Measurements from ENCODE around the gene EML5.

The EML5 gene

DNA sequence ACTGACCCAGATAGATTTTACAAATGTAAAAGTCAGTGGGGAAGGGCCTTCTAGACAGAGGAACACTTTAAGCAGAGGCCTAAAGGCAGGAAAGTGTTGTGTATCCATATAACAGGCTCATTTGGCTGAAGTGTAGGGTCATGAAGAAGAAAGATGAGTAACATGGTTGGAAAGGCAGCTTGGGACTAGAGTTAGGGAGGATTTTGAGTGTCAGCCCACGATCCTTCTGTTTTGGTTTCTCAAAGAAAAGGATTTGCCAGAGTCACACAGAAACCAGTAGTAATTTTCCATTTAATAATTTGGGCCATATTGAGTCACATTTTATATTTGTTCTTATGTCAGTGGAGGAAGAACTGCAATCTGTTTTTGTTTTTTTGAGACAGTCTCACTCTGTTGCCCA, 153.5 kb downstream of the EML5 start:
- Histone ChIP-seq H3K4me1 (ENCODE audit: control insufficient read depth, low read depth, low read length) (no peaks in the 10 kb centered on the region), H3K4me3 (ENCODE audit: low read length) (no peak overlapping the region), H3K9me3 (ENCODE audit: control insufficient read depth, low read depth, low read length) (no peaks in the 10 kb centered on the region), H3K27me3 (ENCODE audit: control insufficient read depth, insufficient read depth, low read length) (no peaks in the 10 kb centered on the region), H3K36me3 (ENCODE audit: control insufficient read depth, low read depth, low read length) (no peaks in the 10 kb centered on the region), H3K27ac (ENCODE audit: low read length) (no peak overlapping the region), H3K9ac (ENCODE audit: low read length) (no peak overlapping the region)

DNA sequence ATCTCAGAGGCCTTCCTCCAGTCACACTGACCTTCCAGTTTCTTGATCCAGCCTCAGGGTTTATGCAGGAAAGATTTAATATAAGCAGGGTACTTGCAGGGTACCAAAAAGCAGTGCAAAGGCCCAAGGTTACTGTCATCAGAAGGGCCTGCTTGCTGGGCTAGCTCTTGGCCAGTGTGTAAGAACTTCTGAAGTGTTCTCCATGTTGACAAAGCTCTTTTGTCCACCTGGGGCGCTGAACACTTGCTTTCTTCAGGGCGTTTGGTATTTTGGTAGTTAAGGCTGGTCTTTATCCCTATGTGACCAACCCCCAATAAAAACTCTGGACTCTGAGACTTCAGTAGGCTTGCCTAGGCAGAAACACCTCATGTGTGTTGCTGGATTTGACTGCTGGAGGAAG, 160.2 kb downstream of the EML5 start:
- Histone ChIP-seq H3K27me3 (ENCODE audit: control insufficient read depth, insufficient read depth, low read length) (no peaks in the 10 kb centered on the region), H3K9me3 (ENCODE audit: control insufficient read depth, low read depth, low read length) (no peaks in the 10 kb centered on the region), H3K4me1 (ENCODE audit: control insufficient read depth, low read depth, low read length) (no peaks in the 10 kb centered on the region), H3K4me3 (ENCODE audit: low read length) (no peak overlapping the region), H3K9ac (ENCODE audit: low read length) (no peak overlapping the region), H3K27ac (ENCODE audit: low read length) (no peak overlapping the region), H3K36me3 (ENCODE audit: control insufficient read depth, low read depth, low read length) (no peaks in the 10 kb centered on the region)

DNA sequence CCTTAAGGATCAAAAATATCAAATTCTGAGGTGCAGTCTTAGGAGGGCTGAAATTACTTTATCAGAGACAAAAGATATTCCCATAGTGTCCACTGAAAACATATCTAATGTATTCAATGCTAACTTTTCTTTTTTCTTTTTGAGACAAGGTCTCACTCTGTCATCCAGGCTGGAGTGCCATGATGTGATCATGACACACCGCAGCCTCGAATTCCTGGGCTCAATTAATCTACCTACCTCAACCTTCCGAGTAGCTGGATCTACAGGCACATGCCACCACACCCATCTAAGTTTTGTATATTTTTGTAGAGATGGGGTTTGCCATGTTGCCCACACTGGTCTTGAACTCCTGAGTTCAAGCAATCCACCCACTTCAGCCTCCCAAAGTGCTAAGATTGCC, 161.7 kb downstream of the EML5 start:
- no peaks in the 10 kb centered on the region for H3K4me1 ChIP-seq (ENCODE audit: control insufficient read depth, low read depth, low read length)
- H3K27ac ChIP-seq (ENCODE audit: low read length), result no peak overlapping the region
- no peak overlapping the region for H3K9ac ChIP-seq (ENCODE audit: low read length)
- no peaks in the 10 kb centered on the region for H3K9me3 ChIP-seq (ENCODE audit: control insufficient read depth, low read depth, low read length)
- H3K36me3 ChIP-seq (ENCODE audit: control insufficient read depth, low read depth, low read length), result no peaks in the 10 kb centered on the region
- H3K4me3 ChIP-seq (ENCODE audit: low read length), result no peak overlapping the region
- H3K27me3 ChIP-seq (ENCODE audit: control insufficient read depth, insufficient read depth, low read length), result no peaks in the 10 kb centered on the region

DNA sequence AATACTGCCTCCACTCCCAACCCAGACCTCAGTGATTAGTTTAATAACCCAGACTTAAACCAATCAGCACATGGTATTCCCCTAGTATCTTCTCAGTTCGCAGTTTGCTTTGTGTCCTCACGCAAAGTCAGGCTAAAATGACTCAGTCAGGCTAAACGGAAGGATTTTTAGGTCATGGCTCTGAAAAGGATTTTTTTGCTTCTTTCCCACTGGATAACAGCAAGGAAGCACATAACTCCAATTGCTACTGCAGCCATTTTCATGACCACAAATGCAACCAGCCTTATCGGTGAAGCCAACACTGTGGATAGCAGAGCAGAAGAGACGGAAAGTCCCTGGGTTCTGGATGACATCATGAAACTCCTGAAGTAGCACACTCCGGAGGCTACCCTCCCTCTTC, 162.2 kb downstream of the EML5 start:
- Histone ChIP-seq H3K36me3 (ENCODE audit: control insufficient read depth, low read depth, low read length) (no peaks in the 10 kb centered on the region), H3K9me3 (ENCODE audit: control insufficient read depth, low read depth, low read length) (no peaks in the 10 kb centered on the region), H3K27me3 (ENCODE audit: control insufficient read depth, insufficient read depth, low read length) (no peaks in the 10 kb centered on the region), H3K27ac (ENCODE audit: low read length) (no peak overlapping the region), H3K4me3 (ENCODE audit: low read length) (no peak overlapping the region), H3K9ac (ENCODE audit: low read length) (no peak overlapping the region), H3K4me1 (ENCODE audit: control insufficient read depth, low read depth, low read length) (no peaks in the 10 kb centered on the region)

DNA sequence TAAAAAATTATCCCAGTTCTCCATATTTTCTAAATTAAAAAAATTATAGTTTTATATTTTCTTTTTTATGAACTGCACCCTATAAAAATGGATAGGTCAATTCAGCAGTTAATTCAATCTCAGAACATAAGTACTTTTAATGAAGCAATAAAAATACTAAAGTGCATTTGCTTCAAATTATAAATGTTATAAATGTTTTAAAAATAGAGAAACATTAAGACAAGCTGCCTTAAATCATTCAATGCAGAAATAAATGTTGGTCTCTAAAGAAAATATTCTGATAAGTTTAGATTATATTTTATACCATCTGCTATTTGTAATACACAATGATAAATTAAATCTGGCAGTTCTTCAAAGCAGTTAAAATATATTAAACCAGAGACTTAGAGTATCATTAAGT, 164.3 kb downstream of the EML5 start:
- Histone ChIP-seq H3K4me1 (ENCODE audit: control insufficient read depth, low read depth, low read length) (no peaks in the 10 kb centered on the region), H3K36me3 (ENCODE audit: control insufficient read depth, low read depth, low read length) (no peaks in the 10 kb centered on the region), H3K27me3 (ENCODE audit: control insufficient read depth, insufficient read depth, low read length) (no peaks in the 10 kb centered on the region), H3K9me3 (ENCODE audit: control insufficient read depth, low read depth, low read length) (no peaks in the 10 kb centered on the region), H3K27ac (ENCODE audit: low read length) (no peak overlapping the region), H3K9ac (ENCODE audit: low read length) (no peak overlapping the region), H3K4me3 (ENCODE audit: low read length) (no peak overlapping the region)

DNA sequence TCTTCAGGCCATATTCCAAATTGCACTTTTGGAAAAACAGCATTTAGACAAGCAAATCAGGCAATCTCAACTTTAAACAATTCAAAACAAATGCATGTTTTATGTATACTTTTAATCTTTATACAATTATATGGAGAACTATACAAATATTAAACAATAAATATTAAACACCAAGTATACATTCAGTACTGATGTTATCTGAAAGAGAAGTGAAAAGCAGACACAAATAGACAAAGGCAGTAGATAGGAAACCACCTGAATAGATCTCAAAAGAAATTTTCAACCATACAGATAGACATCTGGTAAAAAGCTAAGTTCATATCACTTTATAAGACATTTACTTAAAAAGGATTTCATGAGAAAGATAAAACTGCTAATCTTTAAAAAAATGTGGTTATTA, 164.7 kb downstream of the EML5 start:
- no peak overlapping the region for H3K27ac ChIP-seq (ENCODE audit: low read length)
- no peaks in the 10 kb centered on the region for H3K4me1 ChIP-seq (ENCODE audit: control insufficient read depth, low read depth, low read length)
- H3K36me3 ChIP-seq (ENCODE audit: control insufficient read depth, low read depth, low read length), result no peaks in the 10 kb centered on the region
- H3K9me3 ChIP-seq (ENCODE audit: control insufficient read depth, low read depth, low read length), result no peaks in the 10 kb centered on the region
- H3K9ac ChIP-seq (ENCODE audit: low read length), result no peak overlapping the region
- no peak overlapping the region for H3K4me3 ChIP-seq (ENCODE audit: low read length)
- H3K27me3 ChIP-seq (ENCODE audit: control insufficient read depth, insufficient read depth, low read length), result no peaks in the 10 kb centered on the region

DNA sequence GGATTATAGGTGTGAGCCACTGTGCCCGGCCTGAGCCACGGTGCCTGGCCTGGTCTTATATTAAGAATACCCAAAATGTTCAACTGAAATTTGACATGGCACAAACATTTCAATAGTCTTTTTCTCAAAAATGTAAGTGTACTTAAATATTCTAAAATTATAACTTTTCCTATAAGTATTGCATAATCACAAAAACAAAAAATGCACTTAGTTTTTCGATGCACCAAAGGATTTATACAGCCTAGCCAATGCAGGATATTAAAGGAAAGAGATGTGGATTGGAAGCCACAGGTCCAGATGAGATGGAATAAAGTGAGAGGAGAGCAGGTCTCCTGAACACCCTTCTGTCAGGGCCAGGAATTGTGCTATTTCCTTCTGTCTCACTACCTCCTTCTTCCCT, 167.1 kb downstream of the EML5 start:
- no peak overlapping the region for H3K9ac ChIP-seq (ENCODE audit: low read length)
- H3K9me3 ChIP-seq (ENCODE audit: control insufficient read depth, low read depth, low read length), result no peaks in the 10 kb centered on the region
- H3K36me3 ChIP-seq (ENCODE audit: control insufficient read depth, low read depth, low read length), result no peaks in the 10 kb centered on the region
- no peak overlapping the region for H3K27ac ChIP-seq (ENCODE audit: low read length)
- no peaks in the 10 kb centered on the region for H3K4me1 ChIP-seq (ENCODE audit: control insufficient read depth, low read depth, low read length)
- no peak overlapping the region for H3K4me3 ChIP-seq (ENCODE audit: low read length)
- H3K27me3 ChIP-seq (ENCODE audit: control insufficient read depth, insufficient read depth, low read length), result no peaks in the 10 kb centered on the region

DNA sequence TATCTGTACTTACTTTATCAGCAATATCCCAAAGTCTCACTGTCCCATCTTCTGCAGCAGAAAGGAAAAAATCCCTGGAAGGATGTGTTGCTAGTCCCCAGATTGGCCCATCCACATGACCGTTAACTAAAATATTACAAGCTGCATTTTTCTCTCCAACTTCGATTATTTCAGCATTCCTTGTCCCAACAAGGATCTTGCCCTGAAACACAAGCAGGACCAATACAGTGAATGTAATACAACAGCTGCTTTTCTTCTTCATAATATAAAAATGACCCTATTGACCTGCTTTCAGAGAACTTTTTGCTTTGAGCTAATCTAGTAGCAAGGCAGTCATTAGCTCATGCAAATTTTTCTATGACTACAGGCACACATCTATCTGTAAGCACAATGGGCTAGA, 171.7 kb downstream of the EML5 start:
- H3K27me3 ChIP-seq (ENCODE audit: control insufficient read depth, insufficient read depth, low read length), result no peaks in the 10 kb centered on the region
- H3K9me3 ChIP-seq (ENCODE audit: control insufficient read depth, low read depth, low read length), result no peaks in the 10 kb centered on the region
- H3K4me3 ChIP-seq (ENCODE audit: low read length), result no peak overlapping the region
- peaks cover 11% of the 10 kb centered on the region for H3K4me1 ChIP-seq (ENCODE audit: control insufficient read depth, low read depth, low read length)
- no peak overlapping the region for H3K27ac ChIP-seq (ENCODE audit: low read length)
- H3K9ac ChIP-seq (ENCODE audit: low read length), result no peak overlapping the region
- no peaks in the 10 kb centered on the region for H3K36me3 ChIP-seq (ENCODE audit: control insufficient read depth, low read depth, low read length)

DNA sequence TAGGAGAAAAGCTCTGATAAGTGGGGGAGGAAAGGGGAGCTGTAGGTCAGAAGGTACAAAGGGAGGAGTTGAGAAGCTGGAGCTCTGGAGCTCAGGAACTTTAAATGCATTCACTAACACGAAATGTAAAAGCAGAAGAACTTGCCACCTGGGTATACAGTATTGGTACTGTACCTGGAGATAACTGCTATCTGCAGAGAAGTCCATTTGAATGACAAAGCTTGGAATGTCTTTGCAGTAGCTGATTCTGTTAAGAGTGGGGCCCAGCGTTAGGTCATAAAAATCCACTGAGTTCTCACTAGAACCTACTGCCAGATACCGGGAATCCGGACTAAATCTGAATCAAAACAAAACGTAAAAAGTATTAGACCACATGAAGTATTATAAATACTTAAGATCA, 174.3 kb downstream of the EML5 start:
- peak overlapping the region; percentile 12 for H3K4me3 ChIP-seq (ENCODE audit: low read length)
- H3K27me3 ChIP-seq (ENCODE audit: control insufficient read depth, insufficient read depth, low read length), result no peaks in the 10 kb centered on the region
- peaks cover 14% of the 10 kb centered on the region for H3K36me3 ChIP-seq (ENCODE audit: control insufficient read depth, low read depth, low read length)
- no peak overlapping the region for H3K27ac ChIP-seq (ENCODE audit: low read length)
- H3K9me3 ChIP-seq (ENCODE audit: control insufficient read depth, low read depth, low read length), result no peaks in the 10 kb centered on the region
- H3K4me1 ChIP-seq (ENCODE audit: control insufficient read depth, low read depth, low read length), result peaks cover 11% of the 10 kb centered on the region
- H3K9ac ChIP-seq (ENCODE audit: low read length), result no peak overlapping the region

DNA sequence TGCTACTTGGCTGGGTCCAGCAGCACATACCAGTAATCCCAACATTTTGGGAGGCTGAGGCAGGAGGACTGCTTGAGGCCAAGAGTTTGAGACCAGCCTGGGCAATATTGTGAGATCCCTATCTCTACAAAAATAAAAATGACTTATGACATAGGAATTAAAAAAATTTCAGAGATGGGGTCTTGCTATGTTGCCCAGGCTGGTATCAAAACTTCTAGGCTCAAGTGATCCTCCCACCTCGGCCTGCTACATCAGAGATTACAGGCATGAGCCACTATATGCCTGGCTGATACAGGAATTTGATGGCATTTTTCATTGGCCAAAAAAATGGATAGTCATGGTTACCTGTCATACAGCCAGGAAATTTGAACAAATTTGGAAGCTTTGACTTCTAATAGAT, 175.3 kb downstream of the EML5 start:
- Histone ChIP-seq H3K36me3 (ENCODE audit: control insufficient read depth, low read depth, low read length) (peaks cover 21% of the 10 kb centered on the region), H3K9ac (ENCODE audit: low read length) (no peak overlapping the region), H3K27me3 (ENCODE audit: control insufficient read depth, insufficient read depth, low read length) (no peaks in the 10 kb centered on the region), H3K4me1 (ENCODE audit: control insufficient read depth, low read depth, low read length) (peaks cover 11% of the 10 kb centered on the region), H3K4me3 (ENCODE audit: low read length) (no peak overlapping the region), H3K9me3 (ENCODE audit: control insufficient read depth, low read depth, low read length) (no peaks in the 10 kb centered on the region), H3K27ac (ENCODE audit: low read length) (no peak overlapping the region)

DNA sequence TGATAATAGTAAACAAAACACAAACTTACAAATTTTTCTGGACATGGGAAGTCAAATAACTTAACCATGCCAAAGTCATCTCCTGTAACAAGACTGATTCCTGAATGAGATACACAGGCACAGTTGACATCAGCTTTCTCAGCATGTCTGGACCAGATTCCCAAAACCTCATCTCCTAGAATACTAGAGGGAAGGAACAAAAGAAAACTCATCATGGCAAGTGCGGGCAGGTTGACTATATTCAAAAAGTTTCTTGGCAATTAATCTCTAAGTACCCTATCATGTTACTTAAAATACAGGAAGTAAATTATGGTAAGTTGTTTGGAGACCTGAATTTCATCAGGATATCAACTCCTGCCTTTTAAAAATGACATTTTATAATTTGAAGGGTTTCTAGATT, 176.1 kb downstream of the EML5 start:
- Histone ChIP-seq H3K9me3 (ENCODE audit: control insufficient read depth, low read depth, low read length) (no peaks in the 10 kb centered on the region), H3K27ac (ENCODE audit: low read length) (no peak overlapping the region), H3K4me3 (ENCODE audit: low read length) (no peak overlapping the region), H3K27me3 (ENCODE audit: control insufficient read depth, insufficient read depth, low read length) (no peaks in the 10 kb centered on the region), H3K36me3 (ENCODE audit: control insufficient read depth, low read depth, low read length) (peaks cover 29% of the 10 kb centered on the region), H3K9ac (ENCODE audit: low read length) (no peak overlapping the region), H3K4me1 (ENCODE audit: control insufficient read depth, low read depth, low read length) (peaks cover 11% of the 10 kb centered on the region)

DNA sequence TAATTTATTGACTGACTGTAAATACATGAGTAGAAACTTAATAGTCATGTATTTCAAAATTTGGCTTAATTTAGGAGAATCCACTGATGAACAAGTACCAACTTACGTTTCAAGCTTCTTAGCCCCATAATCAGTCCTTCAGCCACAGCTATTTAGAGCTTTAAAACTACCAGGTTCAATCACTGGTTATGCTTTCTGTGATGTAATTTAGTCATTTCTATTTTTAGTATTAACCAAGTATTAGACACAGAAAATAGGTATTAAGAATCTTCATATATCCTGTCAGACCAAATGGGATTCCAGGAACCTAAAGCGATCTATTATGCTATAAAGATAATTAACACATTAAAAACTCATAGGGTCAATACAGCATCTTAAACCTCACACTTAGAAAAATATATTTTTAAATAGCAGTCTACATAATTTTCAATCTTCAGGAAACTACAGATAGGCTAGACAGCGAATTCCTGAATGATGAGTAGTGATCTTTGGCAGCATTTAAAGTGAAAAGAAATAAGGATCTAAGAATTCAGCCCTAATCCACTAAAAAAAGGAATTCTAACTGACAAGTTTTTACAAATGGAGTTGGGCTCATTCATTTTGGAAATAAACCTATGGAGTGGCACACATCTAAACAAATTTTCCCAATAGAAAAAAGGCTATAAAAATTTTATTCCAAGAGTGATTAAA, 178.4 kb downstream of the EML5 start:
- Histone ChIP-seq H3K27me3 (ENCODE audit: control insufficient read depth, insufficient read depth, low read length) (no peaks in the 10 kb centered on the region), H3K4me3 (ENCODE audit: low read length) (no peak overlapping the region), H3K4me1 (ENCODE audit: control insufficient read depth, low read depth, low read length) (peaks cover 11% of the 10 kb centered on the region), H3K27ac (ENCODE audit: low read length) (no peak overlapping the region), H3K9me3 (ENCODE audit: control insufficient read depth, low read depth, low read length) (no peaks in the 10 kb centered on the region), H3K36me3 (ENCODE audit: control insufficient read depth, low read depth, low read length) (peaks cover 51% of the 10 kb centered on the region), H3K9ac (ENCODE audit: low read length) (no peak overlapping the region)
